GM23248 (cell line): ENCODE data around the gene DYNLT1.

ENCODE experiments used
- EZH2 ChIP-seq: fragments of 200-600 bp; sonication (generic); IDR thresholded peaks from 2 replicates; pipeline ENCODE4 v1.6.1; 2018; ENCODE audit warnings: antibody characterized with exemption, mild to moderate bottlenecking; ENCODE audit not compliant: insufficient read depth, poor library complexity, severe bottlenecking
- EZH2phosphoT487 ChIP-seq: fragments of 200-600 bp; sonication (generic); IDR thresholded peaks from 2 replicates; pipeline ENCODE4 v1.6.1; 2018; ENCODE audit warnings: antibody characterized with exemption, moderate library complexity, mild to moderate bottlenecking, low read depth; ENCODE audit not compliant: insufficient read depth

DNA sequence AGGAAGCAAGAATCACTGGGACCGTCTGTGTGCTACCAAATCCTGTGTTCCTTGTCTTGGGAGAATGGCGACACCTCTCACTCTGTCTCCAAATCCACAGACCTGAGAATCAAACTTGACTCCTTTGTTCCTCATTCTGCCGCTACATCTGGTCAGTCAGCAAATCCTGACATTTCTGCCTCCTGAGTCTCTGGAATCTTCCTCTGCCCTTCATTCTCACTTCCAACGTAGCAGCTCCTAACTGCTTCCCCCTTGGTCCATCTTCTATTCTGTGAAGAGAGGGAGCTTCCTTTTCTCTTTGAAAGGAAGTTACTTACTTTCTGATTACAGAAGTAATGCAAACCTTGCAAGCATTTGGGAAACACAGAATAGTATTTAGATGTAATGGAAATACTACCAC lies 43.0 kb upstream of the DYNLT1 start:
- TF ChIP-seq EZH2: no peak
- TF ChIP-seq EZH2phosphoT487: no peak
